Stimulated activated CD4-positive, alpha-beta T cell treated with anti-CD3 and anti-CD28 coated beads, Interleukin-2, amount 100 ng/mL, for 48 hours (primary cell): ENCODE data around the gene RPTOR.

Source experiments
- DNase-seq, 2 donors: peaks; one replicate each; pipeline ENCODE4 v3.0.0-alpha.2; 2020

Gene RPTOR

DNA sequence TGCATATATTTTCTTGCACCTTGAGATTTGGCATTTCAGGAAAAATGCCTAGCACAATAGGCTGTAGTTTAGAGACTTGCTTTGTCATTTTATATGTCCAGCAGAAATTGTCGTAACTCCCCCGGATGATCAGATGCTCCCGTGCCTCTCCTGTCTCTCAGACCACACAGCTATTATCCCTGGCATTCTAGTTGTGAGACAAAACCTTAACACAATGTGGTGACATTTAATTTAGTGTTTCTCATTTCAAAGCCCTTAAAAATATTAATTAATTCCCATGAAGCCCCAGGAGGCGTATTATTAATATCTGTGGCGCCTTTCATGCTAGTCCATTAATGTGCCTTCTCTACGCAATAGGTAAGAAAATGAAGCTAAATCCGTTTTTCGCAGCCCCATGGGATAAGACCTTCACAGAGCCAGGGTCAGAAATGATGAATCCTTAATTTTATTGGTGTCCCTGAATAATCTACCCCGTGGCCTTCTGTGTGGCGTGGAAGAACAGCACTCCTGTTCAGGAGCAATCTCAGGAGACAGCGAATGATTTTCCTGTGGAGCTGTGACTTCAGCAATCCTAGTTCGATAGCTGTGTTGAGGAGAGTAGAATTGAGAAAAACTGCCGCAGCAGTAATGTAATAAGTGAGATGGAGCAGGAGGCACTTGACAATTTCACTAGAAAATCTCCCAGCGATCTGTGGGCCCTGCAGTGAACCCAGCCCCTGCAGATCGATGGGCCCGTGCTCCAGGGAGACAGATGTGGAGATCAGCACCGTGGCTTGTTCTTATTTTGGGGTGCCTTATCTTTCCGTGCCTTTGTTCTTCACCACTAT, 157.9 kb downstream of the RPTOR start:
- no peak for DNase-seq

DNA sequence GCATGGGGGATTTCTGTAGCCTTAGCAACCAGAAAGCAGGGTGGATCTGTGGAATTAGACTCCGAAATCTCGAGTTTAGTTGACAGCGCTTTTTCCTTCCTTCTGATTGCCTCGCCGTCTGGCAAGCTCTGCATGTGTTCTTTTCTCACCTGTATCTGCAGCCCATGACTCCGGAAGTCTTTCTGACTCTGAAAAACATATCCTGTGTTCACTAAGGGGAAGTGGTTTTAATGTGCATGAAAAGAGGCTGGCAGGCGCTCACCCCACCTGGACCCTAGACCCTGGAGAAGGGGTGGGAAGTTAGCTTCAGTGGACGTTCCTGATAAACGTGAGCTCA, 158.5 kb downstream of the RPTOR start:
- DNase-seq: no peak

GRCh38 chr17:80704381-80704819, 159.8 kb downstream of the RPTOR start:
- no peak for DNase-seq

GRCh38 chr17:80704894-80705293, 160.3 kb downstream of the RPTOR start:
- no peak for DNase-seq

- DNase-seq: no peak
Measured at GRCh38 chr17:80705988-80706387, 161.3 kb downstream of the RPTOR start.

- no peak for DNase-seq
Measured at GRCh38 chr17:80706463-80706867, 161.8 kb downstream of the RPTOR start.

DNA sequence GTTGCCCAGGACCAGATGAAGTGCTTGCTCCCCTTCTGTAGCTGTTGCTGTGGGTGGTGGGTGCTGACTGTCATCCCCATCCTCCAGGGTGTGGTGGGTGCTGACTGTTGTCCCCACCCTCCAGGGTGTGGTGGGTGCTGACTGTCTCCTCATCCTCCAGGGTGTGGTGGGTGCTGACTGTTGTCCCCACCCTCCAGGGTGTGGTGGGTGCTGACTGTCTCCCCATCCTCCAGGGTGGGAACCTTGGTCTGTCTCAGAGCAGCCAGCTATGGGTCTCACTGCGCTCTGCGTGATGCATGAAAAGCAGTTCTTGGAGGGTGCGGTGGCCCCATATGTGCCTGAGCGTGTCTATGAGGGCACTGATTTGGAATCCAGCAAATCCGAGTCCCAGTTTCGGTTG, 163.8 kb downstream of the RPTOR start:
- no peak for DNase-seq

DNA sequence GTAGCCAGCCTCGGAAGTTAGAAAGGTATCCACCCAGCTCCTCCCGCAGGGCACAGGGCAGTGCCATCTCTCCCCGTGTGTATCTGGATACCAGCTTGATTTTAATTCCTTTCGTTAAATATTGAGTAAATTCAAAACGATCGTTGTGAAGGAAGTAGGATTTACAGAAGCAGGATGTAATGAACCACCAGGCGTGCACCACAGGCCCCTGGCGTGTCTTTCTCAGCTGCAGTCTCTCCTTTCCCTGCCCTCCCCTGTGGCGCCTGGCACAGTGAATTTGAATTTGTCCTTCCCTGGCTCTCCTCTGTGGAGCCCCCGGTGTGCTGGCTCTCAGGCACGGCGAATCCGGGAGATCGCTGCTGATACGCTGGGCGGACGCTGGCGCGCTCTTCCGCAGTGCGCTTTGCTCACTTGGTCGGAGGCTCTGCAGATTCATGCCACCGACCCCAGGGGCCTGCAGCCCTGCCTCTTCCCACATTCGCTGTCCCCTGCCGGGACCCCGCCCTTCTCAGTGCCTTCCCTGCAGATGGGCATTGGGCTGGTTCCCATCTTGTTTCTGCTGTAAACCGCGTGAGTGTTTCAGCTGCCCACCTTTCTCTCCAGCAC, 164.6 kb downstream of the RPTOR start:
- DNase-seq: no peak

DNA sequence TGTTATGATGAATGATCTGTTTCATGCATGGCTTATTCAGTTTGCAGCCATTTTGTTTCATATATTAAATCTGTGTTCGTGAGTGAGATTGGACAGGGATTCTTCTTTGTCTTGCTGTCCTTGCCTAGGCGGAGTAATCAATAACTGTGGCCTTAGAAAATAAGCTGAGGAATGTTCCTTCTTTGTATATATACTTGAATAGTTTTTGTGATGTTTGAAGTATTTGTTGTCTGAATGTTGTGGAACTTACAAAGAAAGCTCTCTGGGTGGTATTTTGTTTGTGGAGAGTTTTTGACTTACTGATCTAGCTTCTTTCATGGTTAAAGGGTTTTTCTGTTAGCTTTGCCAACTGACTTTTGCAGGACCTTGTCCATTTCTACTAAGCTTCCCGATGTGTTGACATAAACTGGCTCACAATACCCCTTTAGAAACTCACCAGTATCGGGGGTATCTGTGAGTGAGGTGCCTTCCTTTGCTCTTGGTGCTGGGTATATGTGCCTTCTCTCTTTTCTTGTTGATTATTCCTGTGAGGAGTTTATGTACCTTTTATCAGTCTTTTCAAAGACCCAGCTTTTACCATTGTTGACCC, 166.2 kb downstream of the RPTOR start:
- no peak for DNase-seq

- DNase-seq: no peak
Measured at GRCh38 chr17:80712089-80712488, 167.5 kb downstream of the RPTOR start.

GRCh38 chr17:80712606-80713005, 168.0 kb downstream of the RPTOR start:
- DNase-seq: no peak

GRCh38 chr17:80716986-80717719, 172.5 kb downstream of the RPTOR start:
- no peak for DNase-seq

- DNase-seq: no peak
Measured at GRCh38 chr17:80717720-80718083, 173.1 kb downstream of the RPTOR start.

DNA sequence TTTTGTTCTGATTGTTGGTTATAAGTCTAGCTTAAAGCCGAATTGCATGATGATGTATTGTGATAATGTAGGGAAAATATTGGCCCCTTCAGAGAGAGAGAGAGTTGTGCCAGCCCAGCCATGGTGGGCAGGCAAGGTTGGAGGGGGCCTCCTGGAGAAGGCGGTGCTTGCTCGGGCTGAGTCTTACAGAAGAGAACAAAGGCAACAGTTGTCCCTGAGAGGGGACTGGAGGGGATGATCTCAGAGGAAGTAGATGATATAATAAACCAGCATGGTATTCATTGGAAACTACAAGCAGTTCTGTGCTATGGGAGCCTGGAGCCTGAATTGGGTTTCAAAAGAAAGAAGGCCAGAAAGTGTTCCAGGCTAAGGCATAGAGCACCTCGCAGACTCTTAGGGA, 173.8 kb downstream of the RPTOR start:
- no peak for DNase-seq

DNA sequence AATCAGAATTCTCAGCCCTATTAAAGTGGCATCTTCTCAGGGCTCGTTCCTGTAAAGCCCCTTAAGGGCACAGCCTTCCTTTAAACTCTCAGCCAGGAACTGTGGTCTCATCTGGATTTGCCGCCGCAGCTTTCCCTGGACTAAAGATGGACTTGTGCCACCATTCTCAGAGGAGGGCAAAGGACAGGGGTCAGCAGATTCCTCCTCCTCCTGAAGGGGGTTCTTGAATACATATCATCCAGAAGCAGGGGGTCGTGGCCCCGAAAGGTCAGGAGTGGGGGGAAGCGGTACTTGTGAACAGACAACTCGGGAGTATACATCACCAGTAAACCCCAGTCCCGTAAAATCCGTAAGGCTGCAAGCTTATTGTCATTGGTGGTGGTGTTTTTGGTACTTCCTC, 174.8 kb downstream of the RPTOR start:
- DNase-seq: no peak

GRCh38 chr17:80720610-80721577, 176.3 kb downstream of the RPTOR start:
- DNase-seq: peak; percentile 41

DNA sequence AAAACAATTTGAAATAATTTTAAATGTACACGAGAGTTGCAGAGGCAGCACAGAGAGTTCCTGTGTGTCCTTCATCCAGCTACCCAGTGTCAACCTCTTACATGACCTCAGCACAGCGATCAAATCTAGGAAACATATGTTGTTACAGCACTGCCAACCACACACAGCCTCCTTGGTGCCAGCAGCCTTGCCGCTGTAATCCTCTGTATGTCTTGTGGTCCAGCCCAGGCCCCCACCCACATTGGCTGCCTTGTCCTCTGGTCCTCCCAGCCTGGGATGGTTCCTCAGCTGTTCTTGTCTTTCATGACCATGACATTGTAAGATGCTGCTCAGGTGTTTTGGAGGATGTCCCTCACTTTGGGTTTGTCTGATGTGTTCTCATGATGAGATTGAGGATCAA, 178.0 kb downstream of the RPTOR start:
- DNase-seq: no peak

DNA sequence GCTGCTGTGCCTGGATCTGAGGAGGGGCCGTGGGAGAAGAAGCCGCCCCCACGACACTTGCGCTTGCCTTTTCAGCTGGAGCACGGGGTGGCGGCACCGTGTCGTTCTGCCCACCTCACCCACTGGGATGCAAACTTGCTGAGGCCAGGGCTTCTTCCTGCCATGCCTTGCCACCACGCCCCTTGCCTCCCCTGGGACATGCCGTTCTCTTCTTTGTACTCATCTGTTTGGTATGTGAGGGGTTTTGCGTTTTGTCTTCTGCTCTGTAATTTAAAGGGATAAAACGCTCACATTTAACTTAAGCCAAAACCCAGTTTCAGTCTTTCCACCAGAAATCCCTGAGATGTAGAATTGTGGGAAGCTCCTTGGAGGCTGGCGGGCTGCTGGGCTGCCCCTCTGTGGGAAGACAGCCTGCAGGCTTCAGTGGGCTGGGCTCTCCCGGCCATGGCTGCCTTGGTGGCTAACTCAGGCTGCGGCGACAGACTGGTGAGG, 180.2 kb downstream of the RPTOR start:
- no peak for DNase-seq

DNA sequence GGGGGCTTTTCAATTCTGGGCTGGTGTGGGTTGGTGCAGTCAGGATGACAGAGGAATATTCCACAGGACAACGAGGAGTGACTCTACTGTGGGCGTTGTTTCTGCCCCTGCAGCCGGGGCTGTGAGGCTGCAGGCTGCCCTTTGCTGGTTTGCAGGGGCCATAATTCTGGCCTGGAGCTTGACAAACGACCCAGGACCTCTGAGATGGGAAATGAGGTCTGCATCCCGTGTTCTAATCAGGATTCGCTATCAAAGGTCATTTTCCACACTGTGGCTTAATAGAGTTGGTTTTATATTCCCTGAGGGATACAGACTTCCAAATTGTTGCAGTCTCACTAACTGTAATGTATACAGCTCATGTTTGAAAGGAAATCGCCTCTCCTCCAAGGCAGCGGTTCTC, 180.9 kb downstream of the RPTOR start:
- no peak for DNase-seq

- DNase-seq: no peak
Measured at GRCh38 chr17:80726558-80727408, 182.1 kb downstream of the RPTOR start.

DNA sequence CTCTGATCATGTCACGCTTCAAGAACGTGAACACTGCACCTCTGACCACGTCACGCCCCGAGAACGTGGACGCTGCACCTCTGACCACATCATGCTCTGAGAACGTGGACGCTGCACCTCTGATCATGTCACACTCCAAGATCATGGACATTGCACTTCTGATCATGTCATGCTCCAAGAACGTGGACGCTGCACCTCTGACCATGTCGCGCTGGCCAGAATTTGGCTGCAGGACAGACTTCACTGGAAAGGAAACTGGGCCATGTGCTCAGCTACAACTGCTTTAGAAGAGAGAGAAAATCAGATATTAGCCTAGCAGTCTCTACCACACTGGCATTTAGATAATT, 182.7 kb downstream of the RPTOR start:
- no peak for DNase-seq
